HG02885 (cell line): ENCODE measurements around the gene ZNRF3.
"Not testable (repeated sequence)": the region's sequence is repeated elsewhere in the genome, so short reads cannot be mapped to it uniquely, and the experiment has no call there.

Experiments
- ATAC-seq: cut with Tn5 transposase; IDR thresholded peaks from one replicate; pipeline ENCODE4 v1.9.1; 2021; ENCODE audit warnings: mild to moderate bottlenecking; ENCODE audit not compliant: unreplicated experiment, poor library complexity

ZNRF3 gene

GRCh38 chr22:29028468-29028867 is 145.1 kb downstream of the ZNRF3 start:
- no peak for ATAC-seq

- no peak for ATAC-seq
Observed at GRCh38 chr22:29029202-29030000, 146.0 kb downstream of the ZNRF3 start.

DNA sequence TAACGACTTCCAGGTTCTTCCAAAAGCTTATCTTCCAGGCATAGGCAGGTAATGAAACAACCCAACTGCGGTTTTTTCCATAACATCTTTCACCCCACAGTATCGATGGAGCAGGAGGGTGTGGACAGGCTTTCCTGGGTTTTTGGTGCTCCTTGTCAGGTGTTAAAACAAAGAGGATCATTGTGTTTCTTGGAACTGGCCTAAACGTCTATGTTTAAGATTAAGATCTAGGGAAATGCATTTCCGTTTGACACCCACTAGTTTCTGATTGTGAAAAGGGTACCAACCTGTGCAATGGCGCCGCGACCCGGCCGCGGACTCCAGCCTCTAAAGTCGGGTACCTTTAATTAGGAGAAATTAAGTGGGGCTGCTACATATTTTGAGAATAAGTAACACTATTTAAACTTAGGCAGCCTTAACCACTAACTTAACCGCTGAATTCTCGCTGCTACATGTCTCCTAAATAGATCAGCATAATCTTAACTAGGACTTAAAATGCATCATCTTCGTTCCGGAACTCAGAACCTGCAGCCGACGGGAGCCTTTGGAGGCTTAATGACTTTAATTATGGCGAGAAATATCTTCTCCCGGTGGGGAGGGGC is 146.7 kb downstream of the ZNRF3 start:
- no peak for ATAC-seq

- ATAC-seq = no peak
Observed at GRCh38 chr22:29030618-29031226, 147.3 kb downstream of the ZNRF3 start.

DNA sequence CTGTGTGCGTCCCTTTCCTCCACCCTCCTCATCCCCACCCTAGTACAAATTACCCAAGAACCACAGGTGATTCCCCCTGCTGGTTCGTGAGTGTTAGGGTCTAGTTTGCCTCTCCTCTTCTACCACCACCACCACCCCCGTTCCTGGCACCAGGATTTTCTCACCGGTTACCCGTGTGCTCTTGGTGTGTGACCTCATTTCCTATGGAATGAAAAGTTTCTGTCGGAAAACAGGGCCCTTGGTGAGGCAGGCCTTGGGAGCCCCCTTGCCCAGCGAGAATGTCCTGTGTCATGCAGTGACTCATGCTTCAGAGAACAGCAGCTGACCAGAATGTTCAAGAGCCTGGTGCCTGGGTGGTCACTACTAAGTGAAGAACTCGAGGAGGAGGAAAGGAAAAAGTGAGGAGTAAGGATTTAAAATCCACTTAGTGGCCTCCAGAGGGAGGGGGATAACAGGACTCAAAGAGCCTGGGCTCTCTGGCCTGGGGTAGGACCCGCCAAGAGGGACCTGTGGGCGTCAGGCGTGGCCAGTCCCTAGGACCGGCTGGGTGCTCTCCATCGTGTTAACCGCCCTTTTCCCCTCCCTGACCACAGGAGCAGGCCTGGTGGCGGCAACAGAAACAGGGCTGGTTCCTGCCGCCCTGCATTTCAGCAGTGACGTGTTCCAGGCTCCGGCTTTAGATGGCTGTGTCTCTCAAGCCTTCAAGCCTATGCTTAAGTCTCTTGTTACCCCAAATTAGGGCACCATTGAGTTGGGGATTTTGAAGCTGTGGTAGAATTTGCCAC is 148.0 kb downstream of the ZNRF3 start:
- no peak for ATAC-seq

DNA sequence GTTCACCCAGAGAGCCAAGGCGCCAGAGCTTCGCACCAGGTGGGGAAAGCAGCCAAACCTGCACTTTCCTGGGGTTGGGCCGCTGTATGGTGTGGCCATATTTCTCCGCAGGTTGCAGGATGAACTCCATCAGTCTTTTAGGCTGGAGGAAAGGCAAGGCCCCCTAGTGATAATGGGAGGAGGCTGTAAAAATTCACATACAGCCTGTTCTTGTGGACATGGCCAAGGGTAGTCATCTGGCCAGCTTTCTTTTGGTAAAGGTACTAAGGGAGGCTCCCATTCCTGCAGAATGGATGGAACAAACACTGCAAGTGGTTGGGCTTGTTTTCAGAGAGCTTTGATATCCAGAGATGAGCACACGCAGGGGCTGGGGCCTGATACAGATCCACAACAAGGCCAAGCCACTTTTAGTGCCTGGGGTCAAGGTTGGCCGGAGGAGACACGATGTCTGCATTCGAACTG is 148.7 kb downstream of the ZNRF3 start:
- ATAC-seq = no peak

GRCh38 chr22:29032584-29032983 is 149.2 kb downstream of the ZNRF3 start:
- ATAC-seq = no peak

DNA sequence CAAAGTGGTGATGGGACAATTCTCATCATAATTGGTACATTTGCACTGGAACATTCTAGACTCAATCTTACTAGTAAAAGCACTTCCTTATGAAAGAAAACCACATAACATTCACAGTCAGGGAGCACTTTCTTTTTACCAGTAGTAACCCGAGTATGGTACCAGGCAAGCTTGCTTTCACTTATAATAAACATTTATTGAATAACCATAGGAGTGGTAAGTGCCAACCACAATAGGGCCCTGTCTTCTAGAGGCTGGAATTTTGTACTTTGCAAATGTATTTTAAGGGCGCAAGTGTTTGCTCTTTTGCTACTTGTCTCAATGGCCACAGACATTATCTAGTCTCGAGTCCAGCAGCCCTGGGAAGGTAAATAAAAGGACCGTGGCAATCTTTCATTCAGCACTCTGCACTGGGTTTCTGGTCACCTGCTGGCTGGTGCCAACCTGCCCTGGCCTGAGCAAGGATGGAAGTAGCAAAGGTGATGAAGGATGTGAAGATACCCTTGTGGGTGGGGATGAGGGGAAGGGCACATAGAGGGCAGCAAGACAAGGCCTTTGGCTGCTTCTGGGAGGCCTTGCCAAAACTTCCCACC is 154.1 kb downstream of the ZNRF3 start:
- no peak for ATAC-seq

GRCh38 chr22:29039148-29039547 is 155.8 kb downstream of the ZNRF3 start:
- ATAC-seq = no peak

GRCh38 chr22:29039684-29040083 is 156.3 kb downstream of the ZNRF3 start:
- ATAC-seq = not testable (repeated sequence)

GRCh38 chr22:29040385-29041275 is 157.3 kb downstream of the ZNRF3 start:
- no peak for ATAC-seq

GRCh38 chr22:29041408-29041807 is 158.0 kb downstream of the ZNRF3 start:
- no peak for ATAC-seq

- no peak for ATAC-seq
Observed at GRCh38 chr22:29043906-29044575, 160.7 kb downstream of the ZNRF3 start.

- no peak for ATAC-seq
Observed at GRCh38 chr22:29044657-29045176, 161.3 kb downstream of the ZNRF3 start.

DNA sequence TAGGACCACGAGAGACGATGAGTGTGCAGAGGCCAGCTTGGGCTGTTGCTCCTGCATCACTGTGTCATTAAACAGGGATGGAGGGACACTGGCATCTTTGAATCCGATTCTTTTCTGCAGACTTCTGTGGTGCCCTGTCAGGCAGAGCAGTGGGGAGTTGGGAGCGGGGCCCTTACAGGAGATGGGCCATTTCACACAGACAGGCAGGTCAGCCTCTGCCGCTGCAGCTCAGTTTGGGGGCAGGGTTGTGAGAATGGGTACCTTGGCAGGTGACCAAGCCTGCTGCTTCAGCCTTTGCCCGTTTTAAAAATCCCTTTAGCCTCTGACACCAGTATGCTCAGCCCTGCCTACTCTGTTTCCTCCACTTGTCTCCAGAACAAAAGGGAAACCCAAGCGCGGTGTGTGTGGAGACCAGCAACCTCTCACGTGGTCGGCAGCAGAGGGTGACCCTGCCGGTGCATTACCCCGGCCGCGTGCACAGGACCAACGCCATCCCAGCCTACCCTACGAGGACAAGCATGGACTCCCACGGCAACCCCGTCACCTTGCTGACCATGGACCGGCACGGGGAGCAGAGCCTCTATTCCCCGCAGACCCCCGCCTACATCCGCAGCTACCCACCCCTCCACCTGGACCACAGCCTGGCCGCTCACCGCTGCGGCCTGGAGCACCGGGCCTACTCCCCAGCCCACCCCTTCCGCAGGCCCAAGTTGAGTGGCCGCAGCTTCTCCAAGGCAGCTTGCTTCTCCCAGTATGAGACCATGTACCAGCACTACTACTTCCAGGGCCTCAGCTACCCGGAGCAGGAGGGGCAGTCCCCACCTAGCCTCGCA is 165.7 kb downstream of the ZNRF3 start:
- no peak for ATAC-seq

- ATAC-seq = no peak
Observed at GRCh38 chr22:29049655-29050263, 166.4 kb downstream of the ZNRF3 start.

DNA sequence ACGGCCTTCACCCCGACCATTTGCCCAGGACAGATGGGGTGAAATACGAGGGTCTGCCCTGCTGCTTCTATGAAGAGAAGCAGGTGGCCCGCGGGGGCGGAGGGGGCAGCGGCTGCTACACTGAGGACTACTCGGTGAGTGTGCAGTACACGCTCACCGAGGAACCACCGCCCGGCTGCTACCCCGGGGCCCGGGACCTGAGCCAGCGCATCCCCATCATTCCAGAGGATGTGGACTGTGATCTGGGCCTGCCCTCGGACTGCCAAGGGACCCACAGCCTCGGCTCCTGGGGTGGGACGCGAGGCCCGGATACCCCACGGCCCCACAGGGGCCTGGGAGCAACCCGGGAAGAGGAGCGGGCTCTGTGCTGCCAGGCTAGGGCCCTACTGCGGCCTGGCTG is 167.1 kb downstream of the ZNRF3 start:
- ATAC-seq = no peak
